WTC11 (cell line): Measurements from ENCODE around the gene SAXO2. TPM values are rescaled to one million over a fixed set of nuclear protein-coding genes. Genes with fewer than 3 reads are reported as not detected.
"Not testable (repeated sequence)": the region's sequence is repeated elsewhere in the genome, so short reads cannot be mapped to it uniquely, and the experiment has no call there.

Experiments
- ATAC-seq: fragments of 200-7000 bp; cut with Tn5 transposase; 2 replicates; pipeline ENCODE4 v1.10.0; 2021; ENCODE audit warnings: mild to moderate bottlenecking, moderate library complexity
- CTCF ChIA-PET: fragments of 300-600 bp; sonication (Branson Sonifier 250); formaldehyde crosslinking; loops from one replicate; lab custom pipeline; 2021; ENCODE audit warnings: antibody characterized with exemption; lab: Charles Lee
- POLR2A ChIA-PET: fragments of 350-600 bp; sonication (Branson Sonifier 250); formaldehyde crosslinking; loops from one replicate; lab custom pipeline; 2021; ENCODE audit warnings: antibody characterized with exemption; lab: Charles Lee
- DNase-seq: peaks from one replicate; pipeline ENCODE4 v3.0.0; 2021; ENCODE audit warnings: low spot score
- H3K27ac Mint-ChIP-seq: 2 replicates; pipeline ENCODE4 v1.8.0; 2021; ENCODE audit warnings: mixed read lengths
- H3K27me3 Mint-ChIP-seq: 2 replicates; pipeline ENCODE4 v1.8.0; 2021; ENCODE audit warnings: low read depth, mild to moderate bottlenecking, moderate library complexity, mixed read lengths
- H3K36me3 Mint-ChIP-seq: 2 replicates; pipeline ENCODE4 v1.8.0; 2021; ENCODE audit warnings: mixed read lengths
- H3K4me1 Mint-ChIP-seq: 2 replicates; pipeline ENCODE4 v1.8.0; 2022; ENCODE audit warnings: mixed read lengths
- H3K4me3 Mint-ChIP-seq: 2 replicates; pipeline ENCODE4 v1.8.0; 2021; ENCODE audit warnings: mild to moderate bottlenecking, moderate library complexity, mixed read lengths
- H3K9me3 Mint-ChIP-seq: 2 replicates; pipeline ENCODE4 v1.8.0; 2021; ENCODE audit warnings: mixed read lengths
- ELF4 ChIP-seq: sonication (generic); formaldehyde crosslinking; IDR thresholded peaks from 2 replicates; pipeline ENCODE4 v1.8.1; 2022; ENCODE audit warnings: low read depth, mild to moderate bottlenecking, moderate library complexity, missing genetic modification reagents
- FOXP1 ChIP-seq: sonication (generic); formaldehyde crosslinking; IDR thresholded peaks from 2 replicates; pipeline ENCODE4 v1.8.0; 2022; ENCODE audit warnings: missing genetic modification reagents, mild to moderate bottlenecking, moderate library complexity, borderline replicate concordance
- JUN ChIP-seq: sonication (generic); formaldehyde crosslinking; IDR thresholded peaks from 2 replicates; pipeline ENCODE4 v1.8.0; 2023; ENCODE audit warnings: mild to moderate bottlenecking, missing genetic modification reagents
- RORB ChIP-seq: fragments of 250-450 bp; sonication (Bioruptor Pico); IDR thresholded peaks from 2 replicates; pipeline ENCODE4 v1.9.0; 2021; ENCODE audit warnings: mild to moderate bottlenecking
- SMAD4 ChIP-seq: sonication (generic); formaldehyde crosslinking; IDR thresholded peaks from 2 replicates; pipeline ENCODE4 v1.8.0; 2022; ENCODE audit warnings: mild to moderate bottlenecking, missing genetic modification reagents
- SP1 ChIP-seq: sonication (generic); formaldehyde crosslinking; conservative IDR thresholded peaks from 2 replicates; pipeline ENCODE4 v1.8.1; 2022; ENCODE audit warnings: missing genetic modification reagents
- TCF7 ChIP-seq: sonication (generic); formaldehyde crosslinking; IDR thresholded peaks from 2 replicates; pipeline ENCODE4 v1.8.0; 2022; ENCODE audit warnings: mild to moderate bottlenecking, low read depth, missing genetic modification reagents, moderate library complexity
- TEAD1 ChIP-seq: sonication (generic); formaldehyde crosslinking; IDR thresholded peaks from 2 replicates; pipeline ENCODE4 v1.8.0; 2022; ENCODE audit warnings: mild to moderate bottlenecking, missing genetic modification reagents
- TP53 ChIP-seq: sonication (generic); formaldehyde crosslinking; IDR thresholded peaks from 2 replicates; pipeline ENCODE4 v1.8.1; 2023; ENCODE audit warnings: mild to moderate bottlenecking, missing genetic modification reagents
- ZNF138 ChIP-seq: sonication (generic); formaldehyde crosslinking; conservative IDR thresholded peaks from 2 replicates; pipeline ENCODE4 v1.8.1; 2022; ENCODE audit warnings: mild to moderate bottlenecking, moderate library complexity, missing genetic modification reagents
- ZNF219 ChIP-seq: sonication (generic); formaldehyde crosslinking; IDR thresholded peaks from 2 replicates; pipeline ENCODE4 v1.8.0; 2023; ENCODE audit warnings: missing genetic modification reagents, mild to moderate bottlenecking, borderline replicate concordance
- ZNF263 ChIP-seq: sonication (generic); formaldehyde crosslinking; IDR thresholded peaks from 2 replicates; pipeline ENCODE4 v1.8.1; 2022; ENCODE audit warnings: low read depth, mild to moderate bottlenecking, moderate library complexity, missing genetic modification reagents
- ZNF317 ChIP-seq: sonication (generic); formaldehyde crosslinking; IDR thresholded peaks from 2 replicates; pipeline ENCODE4 v1.8.1; 2023; ENCODE audit warnings: low read depth, mild to moderate bottlenecking, moderate library complexity, missing genetic modification reagents, borderline replicate concordance
- ZNF671 ChIP-seq: fragments of 250-450 bp; sonication (Bioruptor Pico); IDR thresholded peaks from 2 replicates; pipeline ENCODE4 v1.8.0; 2021; ENCODE audit warnings: mild to moderate bottlenecking
- total RNA-seq: library from RNA; stranded (reverse); gene quantifications from 3 replicates; pipeline ENCODE4 v1.2.3, GENCODE V29; 2021
- TF ChIP-seq, protein P1 (sequence below): sonication (generic); formaldehyde crosslinking; IDR thresholded peaks from 2 replicates; pipeline ENCODE4 v1.8.0; 2023; ENCODE audit warnings: missing genetic modification reagents
- TF ChIP-seq, protein P2 (sequence below): sonication (generic); formaldehyde crosslinking; IDR thresholded peaks from 2 replicates; pipeline ENCODE4 v1.8.1; 2022; ENCODE audit warnings: missing genetic modification reagents, borderline replicate concordance
- TF ChIP-seq, protein P3 (sequence below): sonication (generic); formaldehyde crosslinking; IDR thresholded peaks from 2 replicates; pipeline ENCODE4 v1.8.1; 2023; ENCODE audit warnings: mild to moderate bottlenecking, missing genetic modification reagents
- TF ChIP-seq, protein P4 (sequence below): sonication (generic); formaldehyde crosslinking; IDR thresholded peaks from 2 replicates; pipeline ENCODE4 v1.8.1; 2023; ENCODE audit warnings: mild to moderate bottlenecking, missing genetic modification reagents
- TF ChIP-seq, protein P5 (sequence below): sonication (generic); formaldehyde crosslinking; IDR thresholded peaks from 2 replicates; pipeline ENCODE4 v1.8.0; 2023; ENCODE audit warnings: missing genetic modification reagents, mild to moderate bottlenecking, borderline replicate concordance

The SAXO2 gene
- total RNA-seq, 1 experiment from 2014 or later, result 2.7 TPM

DNA sequence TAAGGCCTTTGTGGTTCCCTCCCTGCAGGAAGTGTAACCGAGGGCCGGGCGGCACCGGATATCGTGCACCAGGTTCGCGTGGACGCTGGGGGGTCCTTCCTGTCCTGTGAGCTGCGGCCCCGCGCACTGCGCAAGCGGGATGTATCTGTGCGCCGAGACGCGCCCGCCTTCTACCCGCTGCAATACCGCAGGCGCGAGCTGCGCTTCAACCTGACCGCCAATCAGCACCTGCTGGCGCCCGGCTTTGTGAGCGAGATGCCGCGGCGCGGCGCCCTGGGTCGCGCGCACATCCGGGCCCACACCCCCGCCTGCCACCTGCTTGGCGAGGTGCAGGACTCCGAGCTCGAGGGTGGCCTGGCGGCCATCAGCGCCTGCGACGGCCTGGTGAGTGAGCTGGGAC is 35.9 kb downstream of the SAXO2 start:
- Mint-ChIP-seq H3K27me3 (no peaks in the 10 kb centered on the region), H3K4me1 (peaks cover 6% of the 10 kb centered on the region), H3K9me3 (no peaks in the 10 kb centered on the region), H3K36me3 (no peaks in the 10 kb centered on the region), H3K27ac (no peak overlapping the region), H3K4me3 (no peak overlapping the region)
- TF ChIP-seq TEAD1 (CRISPR knock-in tag) (no peak), ZNF219 (CRISPR knock-in tag) (no peak), TCF7 (CRISPR knock-in tag) (no peak), JUN (CRISPR knock-in tag) (no peak), ELF4 (CRISPR knock-in tag) (no peak), TP53 (CRISPR knock-in tag) (no peak), ZNF263 (CRISPR knock-in tag) (no peak), ZNF671 (CRISPR knock-in tag) (no peak), SMAD4 (CRISPR knock-in tag) (no peak), RORB (CRISPR knock-in tag) (no peak), FOXP1 (no peak), ZNF138 (no peak), SP1 (no peak), ZNF317 (no peak)
- TF ChIP-seq, protein P1, sequence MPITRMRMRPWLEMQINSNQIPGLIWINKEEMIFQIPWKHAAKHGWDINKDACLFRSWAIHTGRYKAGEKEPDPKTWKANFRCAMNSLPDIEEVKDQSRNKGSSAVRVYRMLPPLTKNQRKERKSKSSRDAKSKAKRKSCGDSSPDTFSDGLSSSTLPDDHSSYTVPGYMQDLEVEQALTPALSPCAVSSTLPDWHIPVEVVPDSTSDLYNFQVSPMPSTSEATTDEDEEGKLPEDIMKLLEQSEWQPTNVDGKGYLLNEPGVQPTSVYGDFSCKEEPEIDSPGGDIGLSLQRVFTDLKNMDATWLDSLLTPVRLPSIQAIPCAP (CRISPR knock-in tag), result no peak
- TF ChIP-seq, protein P2, sequence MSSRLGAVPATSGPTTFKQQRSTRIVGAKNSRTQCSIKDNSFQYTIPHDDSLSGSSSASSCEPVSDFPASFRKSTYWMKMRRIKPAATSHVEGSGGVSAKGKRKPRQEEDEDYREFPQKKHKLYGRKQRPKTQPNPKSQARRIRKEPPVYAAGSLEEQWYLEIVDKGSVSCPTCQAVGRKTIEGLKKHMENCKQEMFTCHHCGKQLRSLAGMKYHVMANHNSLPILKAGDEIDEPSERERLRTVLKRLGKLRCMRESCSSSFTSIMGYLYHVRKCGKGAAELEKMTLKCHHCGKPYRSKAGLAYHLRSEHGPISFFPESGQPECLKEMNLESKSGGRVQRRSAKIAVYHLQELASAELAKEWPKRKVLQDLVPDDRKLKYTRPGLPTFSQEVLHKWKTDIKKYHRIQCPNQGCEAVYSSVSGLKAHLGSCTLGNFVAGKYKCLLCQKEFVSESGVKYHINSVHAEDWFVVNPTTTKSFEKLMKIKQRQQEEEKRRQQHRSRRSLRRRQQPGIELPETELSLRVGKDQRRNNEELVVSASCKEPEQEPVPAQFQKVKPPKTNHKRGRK (CRISPR knock-in tag), result no peak
- TF ChIP-seq, protein P3, sequence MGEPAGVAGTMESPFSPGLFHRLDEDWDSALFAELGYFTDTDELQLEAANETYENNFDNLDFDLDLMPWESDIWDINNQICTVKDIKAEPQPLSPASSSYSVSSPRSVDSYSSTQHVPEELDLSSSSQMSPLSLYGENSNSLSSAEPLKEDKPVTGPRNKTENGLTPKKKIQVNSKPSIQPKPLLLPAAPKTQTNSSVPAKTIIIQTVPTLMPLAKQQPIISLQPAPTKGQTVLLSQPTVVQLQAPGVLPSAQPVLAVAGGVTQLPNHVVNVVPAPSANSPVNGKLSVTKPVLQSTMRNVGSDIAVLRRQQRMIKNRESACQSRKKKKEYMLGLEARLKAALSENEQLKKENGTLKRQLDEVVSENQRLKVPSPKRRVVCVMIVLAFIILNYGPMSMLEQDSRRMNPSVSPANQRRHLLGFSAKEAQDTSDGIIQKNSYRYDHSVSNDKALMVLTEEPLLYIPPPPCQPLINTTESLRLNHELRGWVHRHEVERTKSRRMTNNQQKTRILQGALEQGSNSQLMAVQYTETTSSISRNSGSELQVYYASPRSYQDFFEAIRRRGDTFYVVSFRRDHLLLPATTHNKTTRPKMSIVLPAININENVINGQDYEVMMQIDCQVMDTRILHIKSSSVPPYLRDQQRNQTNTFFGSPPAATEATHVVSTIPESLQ (CRISPR knock-in tag), result no peak
- TF ChIP-seq, protein P4, sequence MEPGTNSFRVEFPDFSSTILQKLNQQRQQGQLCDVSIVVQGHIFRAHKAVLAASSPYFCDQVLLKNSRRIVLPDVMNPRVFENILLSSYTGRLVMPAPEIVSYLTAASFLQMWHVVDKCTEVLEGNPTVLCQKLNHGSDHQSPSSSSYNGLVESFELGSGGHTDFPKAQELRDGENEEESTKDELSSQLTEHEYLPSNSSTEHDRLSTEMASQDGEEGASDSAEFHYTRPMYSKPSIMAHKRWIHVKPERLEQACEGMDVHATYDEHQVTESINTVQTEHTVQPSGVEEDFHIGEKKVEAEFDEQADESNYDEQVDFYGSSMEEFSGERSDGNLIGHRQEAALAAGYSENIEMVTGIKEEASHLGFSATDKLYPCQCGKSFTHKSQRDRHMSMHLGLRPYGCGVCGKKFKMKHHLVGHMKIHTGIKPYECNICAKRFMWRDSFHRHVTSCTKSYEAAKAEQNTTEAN, result no peak
- TF ChIP-seq, protein P5, sequence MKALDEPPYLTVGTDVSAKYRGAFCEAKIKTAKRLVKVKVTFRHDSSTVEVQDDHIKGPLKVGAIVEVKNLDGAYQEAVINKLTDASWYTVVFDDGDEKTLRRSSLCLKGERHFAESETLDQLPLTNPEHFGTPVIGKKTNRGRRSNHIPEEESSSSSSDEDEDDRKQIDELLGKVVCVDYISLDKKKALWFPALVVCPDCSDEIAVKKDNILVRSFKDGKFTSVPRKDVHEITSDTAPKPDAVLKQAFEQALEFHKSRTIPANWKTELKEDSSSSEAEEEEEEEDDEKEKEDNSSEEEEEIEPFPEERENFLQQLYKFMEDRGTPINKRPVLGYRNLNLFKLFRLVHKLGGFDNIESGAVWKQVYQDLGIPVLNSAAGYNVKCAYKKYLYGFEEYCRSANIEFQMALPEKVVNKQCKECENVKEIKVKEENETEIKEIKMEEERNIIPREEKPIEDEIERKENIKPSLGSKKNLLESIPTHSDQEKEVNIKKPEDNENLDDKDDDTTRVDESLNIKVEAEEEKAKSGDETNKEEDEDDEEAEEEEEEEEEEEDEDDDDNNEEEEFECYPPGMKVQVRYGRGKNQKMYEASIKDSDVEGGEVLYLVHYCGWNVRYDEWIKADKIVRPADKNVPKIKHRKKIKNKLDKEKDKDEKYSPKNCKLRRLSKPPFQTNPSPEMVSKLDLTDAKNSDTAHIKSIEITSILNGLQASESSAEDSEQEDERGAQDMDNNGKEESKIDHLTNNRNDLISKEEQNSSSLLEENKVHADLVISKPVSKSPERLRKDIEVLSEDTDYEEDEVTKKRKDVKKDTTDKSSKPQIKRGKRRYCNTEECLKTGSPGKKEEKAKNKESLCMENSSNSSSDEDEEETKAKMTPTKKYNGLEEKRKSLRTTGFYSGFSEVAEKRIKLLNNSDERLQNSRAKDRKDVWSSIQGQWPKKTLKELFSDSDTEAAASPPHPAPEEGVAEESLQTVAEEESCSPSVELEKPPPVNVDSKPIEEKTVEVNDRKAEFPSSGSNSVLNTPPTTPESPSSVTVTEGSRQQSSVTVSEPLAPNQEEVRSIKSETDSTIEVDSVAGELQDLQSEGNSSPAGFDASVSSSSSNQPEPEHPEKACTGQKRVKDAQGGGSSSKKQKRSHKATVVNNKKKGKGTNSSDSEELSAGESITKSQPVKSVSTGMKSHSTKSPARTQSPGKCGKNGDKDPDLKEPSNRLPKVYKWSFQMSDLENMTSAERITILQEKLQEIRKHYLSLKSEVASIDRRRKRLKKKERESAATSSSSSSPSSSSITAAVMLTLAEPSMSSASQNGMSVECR (CRISPR knock-in tag), result no peak
- POLR2A ChIA-PET, result no interaction called here
- no peak for ATAC-seq
- no peak for DNase-seq
- CTCF ChIA-PET, result no interaction called here

DNA sequence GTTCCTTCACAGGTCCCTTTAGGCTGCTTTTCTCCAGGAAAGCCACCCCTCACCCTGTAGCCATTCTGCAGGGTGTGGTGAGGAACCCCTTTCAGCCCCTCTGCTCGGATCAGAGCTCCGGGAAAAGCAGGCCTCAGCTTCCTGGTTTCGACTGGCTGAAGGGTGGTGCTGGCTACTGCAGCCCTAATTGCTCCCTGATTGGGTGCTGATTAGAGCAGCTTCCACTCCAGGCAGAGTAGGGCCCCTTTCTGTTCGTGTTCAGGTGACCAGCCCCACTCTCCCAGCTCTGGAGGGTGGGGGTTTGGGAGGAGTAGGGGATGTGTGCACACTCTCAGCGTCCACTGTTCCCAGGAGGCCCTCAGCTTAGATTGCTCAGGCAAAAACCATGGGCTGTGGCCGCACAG is 36.9 kb downstream of the SAXO2 start:
- CTCF ChIA-PET, H3K27me3 Mint-ChIP-seq, H3K4me1 Mint-ChIP-seq, H3K27ac Mint-ChIP-seq, H3K9me3 Mint-ChIP-seq, ATAC-seq, DNase-seq, H3K36me3 Mint-ChIP-seq, H3K4me3 Mint-ChIP-seq: not testable (repeated sequence)
- POLR2A ChIA-PET, result interaction anchor here (0.6 kb wide), 1 partner anchor 72 kb away, joined by 3 read pairs; no protein-coding TSS in a partner anchor

DNA sequence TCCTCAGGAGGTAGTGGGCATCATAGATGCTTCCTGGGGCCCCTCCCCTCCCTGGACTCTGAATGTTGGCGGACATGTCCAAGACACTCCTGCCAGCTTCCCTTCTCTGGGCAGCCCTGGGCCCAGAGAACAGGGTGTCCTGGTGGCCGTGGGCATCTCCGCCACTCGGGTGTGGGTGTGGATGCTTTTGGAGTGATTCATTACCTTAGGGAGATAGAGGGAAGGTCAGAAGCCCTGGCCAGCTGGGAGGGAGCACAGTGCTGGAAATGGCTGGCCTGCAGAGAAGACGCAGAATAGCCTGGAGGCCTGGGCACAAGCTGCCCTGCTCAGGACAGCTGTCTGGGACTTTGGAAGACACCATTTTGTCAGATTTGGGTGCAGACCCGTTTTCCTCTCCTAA is 37.7 kb downstream of the SAXO2 start:
- ATAC-seq, POLR2A ChIA-PET, CTCF ChIA-PET: not testable (repeated sequence)

More for the DNA sequence above, 37.7 kb downstream of the SAXO2 start:
- DNase-seq, H3K9me3 Mint-ChIP-seq, H3K27me3 Mint-ChIP-seq, H3K4me3 Mint-ChIP-seq, H3K4me1 Mint-ChIP-seq, H3K36me3 Mint-ChIP-seq, H3K27ac Mint-ChIP-seq: not testable (repeated sequence)
